HFF-Myc (cell line): ENCODE measurements around the gene PPDPF.

Source experiments
- DNase-seq: peaks from one replicate; pipeline ENCODE4 v3.0.0-alpha.2; 2011; ENCODE audit warnings: low read depth; ENCODE audit errors: extremely low read depth
- H3K4me3 ChIP-seq: replicated peaks from 2 replicates; pipeline ENCODE4 v1.5.1; 2011; ENCODE audit warnings: low read depth, mild to moderate bottlenecking, control low read depth, low read length
- TF ChIP-seq, protein P1 (sequence below): IDR thresholded peaks from 2 replicates; pipeline ENCODE4 v1.5.1; 2012; ENCODE audit warnings: mild to moderate bottlenecking, low read depth, low read length, control low read depth; ENCODE audit errors: missing control alignments

PPDPF gene

DNA sequence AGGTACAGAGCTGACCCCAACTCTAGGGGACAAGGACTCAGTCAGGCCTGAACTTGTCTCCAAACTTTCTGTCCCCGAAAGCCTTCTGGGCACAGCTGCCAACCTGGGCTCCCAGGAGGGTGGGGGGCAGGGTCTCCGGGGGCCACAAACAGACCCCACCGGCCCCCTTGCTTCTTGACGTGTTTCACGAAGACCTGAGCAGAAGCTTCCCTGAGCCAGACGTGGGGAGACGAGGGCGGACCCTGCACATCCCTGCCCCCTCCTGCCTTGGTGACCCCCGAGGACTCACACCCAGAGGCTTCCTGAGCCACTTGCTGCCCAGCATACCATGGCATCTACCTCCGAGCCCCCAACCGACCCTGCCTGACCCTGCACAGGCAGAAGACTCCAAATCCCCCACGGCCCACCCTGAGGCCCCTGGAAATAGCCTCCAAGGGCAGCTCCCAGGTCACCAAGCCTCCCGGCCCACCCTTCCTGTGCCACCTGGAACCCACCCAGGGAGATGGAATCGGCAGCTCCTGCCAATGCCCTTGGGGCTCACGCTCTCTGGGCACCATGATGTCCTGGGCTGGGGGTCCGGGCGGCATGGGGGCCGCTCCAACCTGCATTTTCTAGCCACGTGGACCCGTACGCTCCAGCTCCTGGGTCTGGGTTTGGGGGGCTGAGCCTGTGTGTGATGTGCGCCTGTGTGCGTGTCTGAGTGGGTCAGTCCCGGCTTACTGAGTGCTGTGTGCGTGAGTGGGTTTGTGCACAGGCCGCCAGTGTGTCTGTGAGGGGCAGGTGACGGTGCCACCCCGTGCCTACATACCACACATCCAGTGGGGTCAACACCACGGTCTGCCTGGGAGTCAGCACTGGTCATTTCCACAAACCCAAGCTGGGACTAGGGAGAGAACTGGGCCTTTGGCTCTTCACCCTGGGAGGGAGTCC, 19.1 kb downstream of the PPDPF start:
- TF ChIP-seq, protein P1, sequence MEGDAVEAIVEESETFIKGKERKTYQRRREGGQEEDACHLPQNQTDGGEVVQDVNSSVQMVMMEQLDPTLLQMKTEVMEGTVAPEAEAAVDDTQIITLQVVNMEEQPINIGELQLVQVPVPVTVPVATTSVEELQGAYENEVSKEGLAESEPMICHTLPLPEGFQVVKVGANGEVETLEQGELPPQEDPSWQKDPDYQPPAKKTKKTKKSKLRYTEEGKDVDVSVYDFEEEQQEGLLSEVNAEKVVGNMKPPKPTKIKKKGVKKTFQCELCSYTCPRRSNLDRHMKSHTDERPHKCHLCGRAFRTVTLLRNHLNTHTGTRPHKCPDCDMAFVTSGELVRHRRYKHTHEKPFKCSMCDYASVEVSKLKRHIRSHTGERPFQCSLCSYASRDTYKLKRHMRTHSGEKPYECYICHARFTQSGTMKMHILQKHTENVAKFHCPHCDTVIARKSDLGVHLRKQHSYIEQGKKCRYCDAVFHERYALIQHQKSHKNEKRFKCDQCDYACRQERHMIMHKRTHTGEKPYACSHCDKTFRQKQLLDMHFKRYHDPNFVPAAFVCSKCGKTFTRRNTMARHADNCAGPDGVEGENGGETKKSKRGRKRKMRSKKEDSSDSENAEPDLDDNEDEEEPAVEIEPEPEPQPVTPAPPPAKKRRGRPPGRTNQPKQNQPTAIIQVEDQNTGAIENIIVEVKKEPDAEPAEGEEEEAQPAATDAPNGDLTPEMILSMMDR: no peak
- no peak overlapping the region for H3K4me3 ChIP-seq
- DNase-seq: no peak

DNA sequence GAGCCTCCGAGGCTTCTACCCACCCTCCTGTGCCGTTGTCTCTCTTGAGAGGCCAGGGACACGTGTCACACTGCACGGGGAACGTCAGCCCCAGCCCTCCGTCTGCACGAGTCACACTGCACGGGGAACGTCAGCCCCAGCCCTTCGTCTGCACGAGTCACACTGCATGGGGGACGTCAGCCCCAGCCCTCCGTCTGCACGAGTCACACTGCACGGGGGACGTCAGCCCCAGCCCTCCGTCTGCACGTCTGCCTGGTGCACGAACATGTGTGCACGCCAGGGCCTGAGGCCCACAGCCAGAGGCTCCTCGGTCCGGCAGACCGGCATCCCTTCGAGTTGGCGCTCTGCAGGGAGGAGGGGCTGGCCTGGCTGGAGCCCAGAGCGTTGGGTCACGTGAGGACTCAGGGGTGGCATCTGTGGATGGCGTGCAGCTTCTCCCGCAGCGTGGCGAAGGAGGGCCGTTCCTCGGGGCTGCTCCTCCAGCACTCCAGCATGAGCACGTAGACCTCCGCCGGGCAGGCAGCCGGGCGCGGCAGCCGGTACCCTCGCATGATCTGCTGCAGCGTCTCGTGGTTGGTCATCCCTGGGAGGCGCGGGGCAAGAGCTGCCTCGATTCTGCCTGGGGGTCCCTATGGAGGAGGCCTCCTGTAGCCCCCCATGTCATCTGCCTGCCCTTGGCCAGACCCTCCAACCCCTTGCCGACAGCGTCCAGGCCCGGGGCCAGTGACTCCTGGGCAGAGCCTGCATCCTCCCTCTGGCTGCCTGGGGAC, 20.0 kb downstream of the PPDPF start:
- TF ChIP-seq, protein P1: no peak
- DNase-seq: no peak

DNA sequence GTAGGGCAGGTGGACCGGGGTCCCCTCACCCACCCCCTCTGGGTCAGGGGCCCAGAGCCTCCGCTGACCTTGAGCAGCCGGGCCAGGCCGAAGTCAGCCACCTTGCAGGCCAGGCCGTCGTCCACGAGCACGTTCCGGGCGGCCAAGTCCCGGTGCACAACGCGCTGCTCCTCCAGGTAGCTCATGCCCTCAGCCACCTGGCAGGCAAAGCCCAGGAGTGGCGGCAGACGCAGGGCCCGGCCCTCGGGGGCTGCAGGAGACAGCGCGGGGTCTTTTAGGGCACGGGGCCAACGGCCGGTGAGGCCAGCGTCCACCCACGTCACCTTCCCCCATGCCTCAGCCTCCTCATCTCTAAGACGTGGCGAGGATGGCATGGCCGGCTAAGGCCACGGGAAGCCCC, 20.8 kb downstream of the PPDPF start:
- DNase-seq: no peak
- no peak overlapping the region for H3K4me3 ChIP-seq
- TF ChIP-seq, protein P1: no peak

More for the DNA sequence above, 20.0 kb downstream of the PPDPF start:
- no peak overlapping the region for H3K4me3 ChIP-seq

DNA sequence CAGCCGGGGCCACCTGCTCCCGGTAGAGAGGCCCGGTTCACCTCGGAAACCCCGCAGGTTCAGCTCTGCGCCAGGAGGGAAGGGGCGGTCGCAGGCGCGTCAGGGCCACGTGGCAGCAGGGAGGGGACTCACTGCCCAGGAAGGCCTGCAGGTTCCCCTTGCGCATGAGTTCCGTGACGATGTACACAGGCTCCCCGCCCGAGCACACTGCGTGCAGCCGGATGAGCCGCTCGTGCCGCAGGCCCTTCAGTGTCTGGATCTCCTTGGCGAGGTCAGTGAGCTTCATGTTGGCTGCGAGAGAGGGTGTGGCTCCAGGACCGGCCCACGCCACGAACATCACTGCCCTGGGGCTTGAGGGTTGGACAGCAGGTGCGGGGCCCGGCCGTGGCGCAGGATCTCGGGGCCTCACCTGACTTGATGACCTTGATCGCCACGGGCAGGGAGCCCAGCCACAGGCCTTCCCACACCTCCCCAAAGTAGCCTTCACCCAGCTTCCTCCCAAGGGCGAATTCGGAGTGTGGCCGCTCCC, 21.5 kb downstream of the PPDPF start:
- no peak overlapping the region for H3K4me3 ChIP-seq
- no peak for DNase-seq
- TF ChIP-seq, protein P1: no peak

DNA sequence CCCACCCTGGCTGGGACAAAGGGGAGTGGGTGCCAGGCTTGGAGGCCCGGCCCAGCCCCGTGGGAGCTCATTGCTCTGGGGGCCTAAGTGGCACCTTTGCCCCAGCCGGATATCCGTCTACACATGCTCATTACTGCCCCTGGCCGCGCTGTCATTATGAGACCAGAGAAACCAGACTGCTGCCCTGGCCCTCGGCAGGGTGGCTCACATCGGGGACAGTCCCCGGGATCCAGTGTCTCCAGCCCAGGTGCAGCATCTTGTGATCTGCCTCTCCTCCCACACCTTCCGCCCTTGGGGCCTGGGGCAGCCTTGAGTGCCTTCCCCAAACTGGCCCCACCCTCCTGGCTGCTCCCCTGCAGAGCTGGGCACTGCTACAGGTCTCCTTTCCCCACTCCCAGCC, 22.1 kb downstream of the PPDPF start:
- TF ChIP-seq, protein P1: no peak
- H3K4me3 ChIP-seq: no peak overlapping the region
- DNase-seq: no peak

DNA sequence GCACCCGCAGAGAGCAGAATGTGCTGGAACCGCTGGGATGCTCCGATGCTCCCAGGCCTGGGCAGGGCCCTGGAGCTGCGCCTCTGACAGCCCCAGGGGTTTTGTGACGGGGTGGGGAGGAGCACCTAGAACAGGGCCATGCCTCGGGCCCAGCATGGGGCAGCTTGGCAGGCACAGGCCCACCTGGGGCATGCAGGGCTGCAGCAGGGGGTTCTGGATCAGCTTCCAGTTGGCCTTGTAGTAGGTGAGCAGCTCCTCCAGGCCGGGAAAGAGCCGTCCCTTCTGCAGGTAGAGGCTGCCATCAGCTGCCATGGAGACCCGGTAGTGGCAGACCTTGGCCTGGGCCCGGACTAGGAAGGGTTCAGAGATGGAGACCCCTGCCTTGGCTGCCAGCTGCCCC, 22.6 kb downstream of the PPDPF start:
- TF ChIP-seq, protein P1: no peak

More for the DNA sequence above, 22.6 kb downstream of the PPDPF start:
- no peak overlapping the region for H3K4me3 ChIP-seq
- no peak for DNase-seq
